IgD-negative memory B cell (primary cell): ENCODE measurements around the gene ERVK3-1. TPM values are rescaled to one million over a fixed set of nuclear protein-coding genes. Genes with fewer than 3 reads are reported as not detected.
"Not testable (repeated sequence)": the region's sequence is repeated elsewhere in the genome, so short reads cannot be mapped to it uniquely, and the experiment has no call there.

Experiments used
- H3K27ac Mint-ChIP-seq, 3 donors: one replicate each; pipeline ENCODE4 v1.8.0; 2020 to 2022; ENCODE audit warnings: mild to moderate bottlenecking in 3 of 3, mixed read lengths in 3 of 3, moderate library complexity in 1 of 3
- H3K27me3 Mint-ChIP-seq: one replicate; pipeline ENCODE4 v1.8.0; 2021; ENCODE audit warnings: mixed read lengths
- H3K36me3 Mint-ChIP-seq: one replicate; pipeline ENCODE4 v1.8.0; 2020; ENCODE audit warnings: mild to moderate bottlenecking, mixed read lengths
- H3K4me1 Mint-ChIP-seq, 3 donors: one replicate each; pipeline ENCODE4 v1.8.0; 2020 to 2022; ENCODE audit warnings: mixed read lengths in 3 of 3, mild to moderate bottlenecking in 1 of 3
- H3K4me3 Mint-ChIP-seq, 4 donors: one replicate each; pipeline ENCODE4 v1.8.0; 2020 to 2022; ENCODE audit warnings: mild to moderate bottlenecking in 4 of 4, mixed read lengths in 4 of 4, moderate library complexity in 3 of 4
- H3K9me3 Mint-ChIP-seq, 3 donors: one replicate each; pipeline ENCODE4 v1.8.0; 2020 to 2021; ENCODE audit warnings: mixed read lengths in 3 of 3, mild to moderate bottlenecking in 1 of 3
- polyA plus RNA-seq: library from polyadenylated mRNA; unstranded; fragments of 300-500 nt; fragmentation: Illumina TruSeq; gene quantifications from one replicate; pipeline ENCODE4 v1.2.3, GENCODE V29; 2021

The ERVK3-1 gene
- polyA plus RNA-seq, 1 donor from 2014 or later = 76.1 TPM

GRCh38 chr19:58279925-58280316 lies 25.3 kb upstream of the ERVK3-1 start:
- Mint-ChIP-seq H3K4me3 (peak overlapping the region; percentile 89 to 98 (median 94)), H3K27me3 (no peaks in the 10 kb centered on the region), H3K36me3 (peaks cover 16% of the 10 kb centered on the region), H3K27ac (no peak overlapping the region), H3K9me3 (peaks cover 0 to 4% (median 3%) of the 10 kb centered on the region in 3 donors), H3K4me1 (peaks cover 5 to 27% (median 26%) of the 10 kb centered on the region in 3 donors)

DNA sequence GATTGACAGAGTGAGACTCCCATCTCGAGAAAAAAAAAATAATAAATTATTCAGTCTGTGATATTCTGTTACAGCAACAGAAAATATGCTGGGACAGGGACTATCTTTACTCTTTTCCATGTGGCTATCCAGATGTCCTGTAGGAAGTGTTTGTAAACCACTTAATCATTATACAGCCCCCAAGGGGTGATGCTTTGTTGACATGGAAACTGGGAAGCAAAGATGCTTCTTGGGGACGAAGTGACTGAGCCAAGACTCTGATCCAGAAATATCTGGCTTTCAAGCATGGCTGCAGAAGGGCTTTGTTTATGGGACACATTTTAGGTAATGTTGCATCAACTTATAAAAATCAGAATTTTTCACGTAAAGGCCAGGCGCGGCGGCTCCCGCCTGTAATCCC lies 21.0 kb upstream of the ERVK3-1 start:
- Mint-ChIP-seq H3K36me3 (peaks cover 10% of the 10 kb centered on the region), H3K27me3 (no peaks in the 10 kb centered on the region), H3K9me3 (no peaks in the 10 kb centered on the region), H3K4me3 (no peak overlapping the region), H3K4me1 (peaks cover 2 to 17% (median 16%) of the 10 kb centered on the region in 3 donors), H3K27ac (no peak overlapping the region)

- no peak overlapping the region for H3K27ac Mint-ChIP-seq
- H3K4me3 Mint-ChIP-seq = no peak overlapping the region
- H3K9me3 Mint-ChIP-seq = peaks cover 10 to 11% (median 10%) of the 10 kb centered on the region in 3 donors
- peaks cover 0 to 1% (median 0%) of the 10 kb centered on the region in 3 donors for H3K4me1 Mint-ChIP-seq
- H3K27me3 Mint-ChIP-seq = no peaks in the 10 kb centered on the region
- H3K36me3 Mint-ChIP-seq = peaks cover 28% of the 10 kb centered on the region
Measured at GRCh38 chr19:58291943-58292342, 13.2 kb upstream of the ERVK3-1 start.

GRCh38 chr19:58294743-58295374 lies 10.3 kb upstream of the ERVK3-1 start:
- no peak overlapping the region for H3K27ac Mint-ChIP-seq
- peaks cover 0 to 1% (median 0%) of the 10 kb centered on the region in 3 donors for H3K4me1 Mint-ChIP-seq
- peaks cover 7 to 11% (median 10%) of the 10 kb centered on the region in 3 donors for H3K9me3 Mint-ChIP-seq
- H3K36me3 Mint-ChIP-seq = peaks cover 31% of the 10 kb centered on the region
- no peaks in the 10 kb centered on the region for H3K27me3 Mint-ChIP-seq
- peak overlapping the region in 1 of 4 donors; percentile 9 for H3K4me3 Mint-ChIP-seq

- H3K27me3 Mint-ChIP-seq = no peaks in the 10 kb centered on the region
- peaks cover 30% of the 10 kb centered on the region for H3K36me3 Mint-ChIP-seq
- H3K9me3 Mint-ChIP-seq = peaks cover 10 to 13% (median 10%) of the 10 kb centered on the region in 3 donors
- no peak overlapping the region for H3K4me3 Mint-ChIP-seq
- peaks cover 0 to 1% (median 0%) of the 10 kb centered on the region in 3 donors for H3K4me1 Mint-ChIP-seq
- H3K27ac Mint-ChIP-seq = peak overlapping the region in 1 of 3 donors; percentile 39
Measured at GRCh38 chr19:58296104-58296503, 9.1 kb upstream of the ERVK3-1 start.

DNA sequence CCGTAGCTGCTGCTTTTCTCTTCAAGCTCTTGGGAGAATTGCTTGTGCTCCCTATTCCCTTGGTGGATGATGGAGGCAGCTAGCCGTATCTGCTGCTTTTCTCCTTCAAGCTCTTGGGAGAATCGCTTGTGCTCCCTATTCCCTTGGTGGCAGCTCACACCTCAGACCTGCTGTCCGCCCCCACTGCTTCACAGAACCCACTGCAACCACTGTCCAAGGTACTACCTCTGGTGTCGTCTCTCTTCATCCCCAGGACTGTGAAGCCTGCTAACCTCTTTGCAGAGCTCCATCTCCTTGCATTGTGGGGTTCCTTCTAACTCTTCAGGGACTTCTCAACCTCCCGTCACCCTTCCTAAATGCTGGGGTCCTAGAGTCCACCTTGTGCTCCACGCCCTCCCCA lies 4.6 kb upstream of the ERVK3-1 start:
- Mint-ChIP-seq H3K27me3 (no peaks in the 10 kb centered on the region), H3K4me1 (peaks cover 8 to 11% (median 10%) of the 10 kb centered on the region in 3 donors), H3K9me3 (peaks cover 0 to 6% (median 3%) of the 10 kb centered on the region in 3 donors), H3K4me3 (peak overlapping the region in 1 of 4 donors; percentile 43), H3K36me3 (peaks cover 16% of the 10 kb centered on the region), H3K27ac (peak overlapping the region in 1 of 3 donors; percentile 57)

DNA sequence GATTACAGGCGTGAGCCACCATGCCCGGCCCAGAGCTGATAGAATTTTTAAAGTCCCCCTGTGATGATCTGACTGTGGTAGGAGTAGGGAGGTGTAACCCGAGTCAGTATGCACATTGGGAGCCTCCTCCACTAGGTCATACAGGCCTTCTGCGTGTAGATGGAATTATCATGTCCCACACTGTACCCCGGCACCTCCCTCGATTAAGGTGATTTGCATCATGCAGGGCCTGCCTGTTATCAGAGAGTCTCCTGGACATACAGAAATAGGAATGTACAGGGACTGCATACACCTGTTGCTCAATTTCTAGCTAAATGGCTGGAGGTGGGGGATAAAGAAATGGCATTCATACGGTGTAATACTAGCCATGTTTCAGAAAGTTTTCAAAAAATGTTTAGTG lies 922 bp upstream of the ERVK3-1 start:
- peaks cover 16 to 28% (median 18%) of the 10 kb centered on the region in 3 donors for H3K4me1 Mint-ChIP-seq
- H3K4me3 Mint-ChIP-seq = peak overlapping the region; percentile 94 to 100 (median 99)
- no peaks in the 10 kb centered on the region for H3K27me3 Mint-ChIP-seq
- peaks cover 0 to 6% (median 3%) of the 10 kb centered on the region in 3 donors for H3K9me3 Mint-ChIP-seq
- H3K27ac Mint-ChIP-seq = peak overlapping the region; percentile 85 to 99 (median 99)
- H3K36me3 Mint-ChIP-seq = peaks cover 8% of the 10 kb centered on the region

DNA sequence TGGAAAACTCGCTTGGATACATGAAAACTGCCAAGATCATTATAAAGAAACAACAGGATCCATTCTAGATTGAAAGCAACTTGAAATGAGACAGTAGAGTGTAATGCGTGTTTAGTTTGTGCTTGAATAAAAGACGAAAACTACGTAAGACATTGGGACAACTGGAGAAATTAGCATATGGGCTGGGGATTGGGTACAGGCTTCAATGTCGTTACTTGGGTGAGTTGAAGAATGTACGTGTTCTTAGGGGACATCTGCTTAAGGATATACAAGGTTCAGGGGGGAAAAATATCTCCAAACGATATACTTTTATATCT lies 471 bp upstream of the ERVK3-1 start:
- H3K4me3 Mint-ChIP-seq = peak overlapping the region; percentile 94 to 100 (median 99)
- H3K36me3 Mint-ChIP-seq = peaks cover 7% of the 10 kb centered on the region
- peak overlapping the region; percentile 85 to 99 (median 99) for H3K27ac Mint-ChIP-seq
- peaks cover 0 to 6% (median 3%) of the 10 kb centered on the region in 3 donors for H3K9me3 Mint-ChIP-seq
- peaks cover 16 to 28% (median 18%) of the 10 kb centered on the region in 3 donors for H3K4me1 Mint-ChIP-seq
- H3K27me3 Mint-ChIP-seq = no peaks in the 10 kb centered on the region

DNA sequence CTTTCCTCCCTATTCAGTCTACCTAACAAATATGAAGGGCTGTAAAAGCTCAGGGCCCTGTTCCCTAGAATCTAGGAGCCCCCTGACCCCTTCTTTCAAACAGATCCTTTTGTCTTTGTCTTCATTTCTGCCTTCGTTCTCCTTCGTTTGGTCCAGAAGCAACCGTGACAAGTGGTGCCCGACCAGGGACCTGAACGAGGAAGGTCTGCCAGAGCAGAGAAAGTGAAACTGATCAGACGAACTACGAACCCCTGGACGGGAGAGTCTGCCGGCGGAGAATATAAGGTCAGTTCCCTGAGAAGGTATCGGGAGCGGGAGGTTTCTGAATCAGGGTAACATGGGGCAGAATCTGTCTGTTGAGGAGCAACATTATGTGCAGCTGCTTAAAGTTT lies 751 bp downstream of the ERVK3-1 start:
- Mint-ChIP-seq H3K27me3 (no peaks in the 10 kb centered on the region), H3K4me3 (peak overlapping the region; percentile 94 to 100 (median 99)), H3K4me1 (peaks cover 16 to 28% (median 18%) of the 10 kb centered on the region in 3 donors), H3K9me3 (peaks cover 0 to 4% (median 0%) of the 10 kb centered on the region in 3 donors), H3K36me3 (peaks cover 11% of the 10 kb centered on the region), H3K27ac (peak overlapping the region; percentile 85 to 99 (median 99))

- Mint-ChIP-seq H3K36me3 (peaks cover 13% of the 10 kb centered on the region), H3K4me3 (peak overlapping the region in 2 of 4 donors; percentile 28 to 67), H3K9me3 (peaks cover 0 to 2% (median 0%) of the 10 kb centered on the region in 3 donors), H3K27ac (peak overlapping the region in 1 of 3 donors; percentile 39), H3K27me3 (no peaks in the 10 kb centered on the region), H3K4me1 (peaks cover 16 to 28% (median 18%) of the 10 kb centered on the region in 3 donors)
Measured at GRCh38 chr19:58307736-58308135, 2.6 kb downstream of the ERVK3-1 start.

DNA sequence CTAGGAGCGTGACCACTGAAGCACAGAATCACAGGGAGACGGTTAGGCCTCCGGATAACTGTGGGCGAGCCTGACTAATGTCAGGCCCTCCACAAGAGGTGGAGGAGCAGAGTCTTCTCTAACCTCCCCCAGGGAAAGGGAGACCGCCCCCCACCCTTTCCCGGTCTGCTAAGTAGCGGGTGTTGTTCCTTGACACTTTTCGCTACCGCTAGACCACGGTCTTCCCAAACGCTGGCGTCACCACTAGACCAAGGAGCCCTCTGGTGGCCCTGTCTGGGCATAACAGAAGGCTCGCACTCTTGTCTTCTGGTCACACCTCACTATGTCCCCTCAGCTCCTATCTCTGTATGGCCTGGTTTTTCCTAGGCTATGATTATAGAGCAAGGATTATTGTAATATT lies 5.5 kb downstream of the ERVK3-1 start:
- Mint-ChIP-seq H3K4me1 (peaks cover 5 to 17% (median 10%) of the 10 kb centered on the region in 3 donors), H3K4me3 (peak overlapping the region in 1 of 4 donors; percentile 12)

GRCh38 chr19:58311345-58311865 lies 6.2 kb downstream of the ERVK3-1 start:
- Mint-ChIP-seq H3K27ac (no peak overlapping the region), H3K4me1 (peaks cover 0 to 10% (median 3%) of the 10 kb centered on the region in 3 donors), H3K36me3 (peaks cover 15% of the 10 kb centered on the region), H3K27me3 (no peaks in the 10 kb centered on the region), H3K4me3 (peak overlapping the region in 2 of 4 donors; percentile 17 to 49), H3K9me3 (no peaks in the 10 kb centered on the region)

More for the DNA sequence above, 5.5 kb downstream of the ERVK3-1 start:
- not testable (repeated sequence) for H3K9me3 Mint-ChIP-seq, H3K27ac Mint-ChIP-seq, H3K27me3 Mint-ChIP-seq
- H3K36me3 Mint-ChIP-seq = peaks cover 15% of the 10 kb centered on the region

DNA sequence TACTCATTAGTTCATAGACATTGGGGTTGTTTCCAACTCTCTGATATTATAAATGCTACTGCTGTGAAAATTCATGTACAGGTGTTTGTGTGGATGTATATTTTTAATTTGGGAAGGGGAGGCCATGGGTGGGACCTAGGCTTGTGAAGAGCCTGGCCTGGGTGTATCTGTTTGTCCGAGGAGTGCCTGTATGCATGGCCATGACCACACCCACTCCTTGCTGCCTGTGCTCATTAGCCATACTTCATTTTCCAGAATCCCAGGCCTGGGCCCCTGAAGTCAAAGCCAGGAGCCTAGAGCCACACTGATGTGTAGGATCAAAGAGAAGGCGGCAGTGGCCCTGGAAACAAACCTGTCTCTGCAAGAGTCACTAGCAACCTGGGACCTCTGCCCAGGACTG lies 10.4 kb downstream of the ERVK3-1 start:
- Mint-ChIP-seq H3K27me3 (no peaks in the 10 kb centered on the region), H3K4me1 (no peaks in the 10 kb centered on the region), H3K27ac (peak overlapping the region in 1 of 3 donors; percentile 37), H3K9me3 (no peaks in the 10 kb centered on the region), H3K36me3 (peaks cover 13% of the 10 kb centered on the region), H3K4me3 (peak overlapping the region in 1 of 4 donors; percentile 59)

- no peaks in the 10 kb centered on the region for H3K4me1 Mint-ChIP-seq
- peaks cover 10% of the 10 kb centered on the region for H3K36me3 Mint-ChIP-seq
- H3K27ac Mint-ChIP-seq = no peak overlapping the region
- peak overlapping the region in 1 of 4 donors; percentile 30 for H3K4me3 Mint-ChIP-seq
- peaks cover 0 to 2% (median 0%) of the 10 kb centered on the region in 3 donors for H3K9me3 Mint-ChIP-seq
- H3K27me3 Mint-ChIP-seq = no peaks in the 10 kb centered on the region
Measured at GRCh38 chr19:58317476-58318072, 12.4 kb downstream of the ERVK3-1 start.

DNA sequence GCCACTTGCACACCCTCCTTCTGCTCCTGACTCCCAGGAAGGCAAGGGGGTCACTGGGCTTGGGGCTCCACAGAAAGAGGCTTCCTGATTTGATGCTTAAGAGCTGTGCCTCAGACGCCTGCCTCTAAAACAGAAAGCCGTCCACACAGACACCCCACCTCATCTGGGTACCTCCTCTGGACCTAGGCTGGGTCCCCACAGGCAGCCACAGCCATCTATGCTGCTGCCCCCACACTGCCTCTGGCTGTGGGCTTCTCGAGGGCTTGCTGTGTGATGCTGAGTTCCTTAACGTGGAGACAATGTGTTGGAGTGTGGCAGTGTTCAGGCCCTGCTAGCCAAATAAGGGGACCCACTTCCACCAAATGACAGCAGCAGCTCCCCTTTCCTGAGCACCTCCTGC lies 13.1 kb downstream of the ERVK3-1 start:
- Mint-ChIP-seq H3K4me3 (no peak overlapping the region), H3K27ac (no peak overlapping the region), H3K36me3 (peaks cover 10% of the 10 kb centered on the region), H3K4me1 (no peaks in the 10 kb centered on the region), H3K27me3 (no peaks in the 10 kb centered on the region), H3K9me3 (peaks cover 0 to 2% (median 0%) of the 10 kb centered on the region in 3 donors)
